GM21515 (cell line): Measurements from ENCODE around the gene WDR88.

ENCODE experiments used
- ATAC-seq: cut with Tn5 transposase; IDR thresholded peaks from one replicate; pipeline ENCODE4 v1.9.1; 2021; ENCODE audit not compliant: unreplicated experiment

Gene WDR88, protein sequence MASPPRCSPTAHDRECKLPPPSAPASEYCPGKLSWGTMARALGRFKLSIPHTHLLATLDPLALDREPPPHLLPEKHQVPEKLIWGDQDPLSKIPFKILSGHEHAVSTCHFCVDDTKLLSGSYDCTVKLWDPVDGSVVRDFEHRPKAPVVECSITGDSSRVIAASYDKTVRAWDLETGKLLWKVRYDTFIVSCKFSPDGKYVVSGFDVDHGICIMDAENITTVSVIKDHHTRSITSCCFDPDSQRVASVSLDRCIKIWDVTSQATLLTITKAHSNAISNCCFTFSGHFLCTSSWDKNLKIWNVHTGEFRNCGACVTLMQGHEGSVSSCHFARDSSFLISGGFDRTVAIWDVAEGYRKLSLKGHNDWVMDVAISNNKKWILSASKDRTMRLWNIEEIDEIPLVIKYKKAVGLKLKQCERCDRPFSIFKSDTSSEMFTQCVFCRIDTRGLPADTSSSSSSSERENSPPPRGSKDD

DNA sequence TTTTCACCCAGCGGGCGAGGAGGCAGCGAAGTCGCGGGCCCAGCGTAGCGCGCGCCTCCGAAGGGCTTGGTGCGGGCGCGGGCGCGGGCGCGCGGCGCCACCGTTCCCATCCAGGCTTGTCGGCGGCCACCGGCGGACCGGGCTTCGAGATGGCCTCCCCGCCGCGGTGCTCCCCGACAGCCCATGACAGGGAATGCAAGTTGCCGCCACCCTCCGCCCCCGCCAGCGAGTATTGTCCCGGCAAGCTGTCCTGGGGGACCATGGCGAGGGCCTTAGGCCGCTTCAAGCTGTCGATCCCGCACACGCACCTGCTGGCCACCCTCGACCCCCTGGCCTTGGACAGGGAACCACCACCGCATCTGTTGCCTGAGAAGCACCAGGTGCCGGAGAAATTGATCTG is at the start of gene WDR88:
Gene WDR88, plus strand, starts transcription at position 94 of the 400 bp plus-strand sequence. Its CDS starts 56 bp downstream, at position 150.
- ATAC-seq: no peak

DNA sequence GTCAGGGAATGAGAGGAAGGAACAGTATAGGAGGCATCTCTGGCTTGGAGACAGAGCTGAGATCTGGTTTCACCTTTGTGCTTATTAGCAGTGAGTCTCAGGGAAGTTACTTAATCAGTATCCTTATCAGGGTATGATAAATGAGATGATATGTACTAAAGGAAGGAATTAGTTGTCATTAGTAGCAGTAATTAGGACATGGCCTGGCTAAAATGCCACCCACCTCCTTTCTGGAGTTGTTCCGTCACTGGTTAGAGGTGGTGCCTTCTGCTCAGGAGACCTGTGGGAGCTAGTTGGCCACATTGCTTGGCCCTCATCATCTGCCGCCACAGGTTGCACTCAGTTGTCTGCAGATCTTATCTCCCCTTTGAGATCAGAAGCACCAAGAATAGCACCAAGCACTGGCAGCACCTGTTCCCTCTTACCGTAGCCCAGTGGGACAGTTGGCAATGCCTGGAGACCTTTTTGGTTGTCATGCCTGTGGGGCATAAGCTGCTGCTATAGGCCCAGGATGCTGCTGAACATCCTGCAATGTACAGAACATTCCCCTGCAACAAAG is 46.3 kb upstream of the WDR88 start:
- ATAC-seq: no peak

DNA sequence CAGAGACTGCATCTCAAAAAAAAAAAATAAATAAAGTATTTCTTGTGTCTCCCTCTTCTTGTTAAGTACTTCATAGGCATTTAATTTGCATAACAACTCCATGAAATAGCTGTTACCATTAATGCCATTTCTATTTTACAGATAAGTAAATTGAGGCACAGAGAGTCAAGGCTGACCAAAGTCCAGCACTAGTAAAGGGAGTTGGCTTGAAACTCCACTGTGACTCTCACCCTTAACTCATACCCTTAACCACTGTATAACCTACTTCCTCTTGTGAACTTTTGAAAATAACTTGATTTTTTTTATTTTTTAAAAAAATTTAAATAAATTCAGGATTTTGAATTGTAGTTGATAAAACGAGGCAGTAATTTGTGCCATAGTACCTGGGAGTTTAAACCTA is 45.0 kb upstream of the WDR88 start:
- no peak for ATAC-seq

DNA sequence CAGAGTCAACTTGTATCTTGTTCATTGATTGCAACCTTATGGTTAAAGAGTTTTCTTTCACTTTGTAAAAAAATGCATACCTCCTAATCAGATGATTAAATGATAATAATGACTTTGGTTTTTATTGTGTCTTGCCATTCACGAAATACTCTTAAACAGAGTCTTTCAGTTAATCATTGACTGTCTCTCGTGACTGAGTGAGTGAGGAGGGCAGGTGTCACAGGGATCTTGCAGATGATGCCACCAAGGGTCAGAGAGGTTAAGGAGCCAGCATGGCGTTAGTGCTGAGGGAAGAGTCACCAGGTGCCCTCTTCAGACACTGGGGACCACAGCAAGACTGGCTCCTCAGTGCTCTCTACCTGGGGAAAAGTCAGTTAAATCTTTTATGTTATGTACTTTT is 42.9 kb upstream of the WDR88 start:
- no peak for ATAC-seq

DNA sequence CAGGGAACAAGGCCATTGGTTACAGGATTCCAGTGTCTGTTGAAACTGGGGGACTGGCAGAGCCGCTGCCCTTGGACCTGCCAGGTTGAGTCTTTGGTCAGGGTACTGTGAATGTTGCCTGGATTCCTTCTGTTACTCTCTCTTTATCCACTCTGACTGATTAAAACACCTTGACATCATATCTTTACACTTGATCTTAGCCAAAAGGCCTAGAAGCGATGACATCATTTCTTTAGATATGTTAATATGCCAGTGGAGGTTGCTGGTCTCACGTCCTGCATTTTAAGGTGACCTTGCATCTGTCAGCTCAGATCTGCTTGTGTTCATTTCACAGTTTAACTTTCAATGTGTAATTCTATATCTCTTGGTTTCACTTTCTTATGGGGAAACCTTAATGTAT is 41.7 kb upstream of the WDR88 start:
- ATAC-seq: no peak

DNA sequence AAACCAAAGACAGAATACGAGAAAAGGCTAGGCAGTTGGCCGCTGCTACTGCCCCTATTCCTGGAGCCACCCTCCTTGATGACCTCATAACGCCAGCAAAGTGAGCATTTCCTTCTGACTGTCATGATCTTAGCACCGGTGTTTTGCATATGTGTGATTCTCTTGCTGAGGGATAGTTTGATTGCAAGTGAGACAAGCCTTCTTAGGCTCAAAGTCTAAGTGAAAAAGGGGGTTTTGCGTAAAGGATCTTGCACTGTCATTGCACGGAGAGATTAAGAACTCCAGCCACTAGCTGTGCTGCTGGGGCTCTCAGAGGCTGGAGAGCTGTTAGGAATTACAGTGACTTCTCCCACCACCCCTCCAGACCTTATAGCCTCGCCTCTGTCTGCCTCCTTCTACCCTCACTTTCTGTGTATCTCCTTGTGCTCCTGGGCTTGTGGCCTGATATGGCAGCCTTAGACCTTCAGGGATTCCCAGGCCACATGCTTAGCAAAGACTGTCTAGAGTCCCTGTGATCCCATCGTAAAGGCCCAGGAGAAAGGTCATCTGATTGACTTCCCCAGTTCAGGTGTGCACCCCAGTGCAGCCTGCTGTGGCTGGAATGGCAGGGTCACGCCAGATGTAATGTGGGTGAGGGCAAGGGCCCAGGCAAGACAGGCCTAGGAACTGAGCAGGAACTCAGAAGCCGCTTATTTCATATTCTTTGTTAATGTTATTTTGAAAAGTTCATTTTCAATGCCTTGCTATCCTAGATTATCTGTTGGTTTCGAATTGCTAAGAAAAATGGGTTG is 38.3 kb upstream of the WDR88 start:
- no peak for ATAC-seq

DNA sequence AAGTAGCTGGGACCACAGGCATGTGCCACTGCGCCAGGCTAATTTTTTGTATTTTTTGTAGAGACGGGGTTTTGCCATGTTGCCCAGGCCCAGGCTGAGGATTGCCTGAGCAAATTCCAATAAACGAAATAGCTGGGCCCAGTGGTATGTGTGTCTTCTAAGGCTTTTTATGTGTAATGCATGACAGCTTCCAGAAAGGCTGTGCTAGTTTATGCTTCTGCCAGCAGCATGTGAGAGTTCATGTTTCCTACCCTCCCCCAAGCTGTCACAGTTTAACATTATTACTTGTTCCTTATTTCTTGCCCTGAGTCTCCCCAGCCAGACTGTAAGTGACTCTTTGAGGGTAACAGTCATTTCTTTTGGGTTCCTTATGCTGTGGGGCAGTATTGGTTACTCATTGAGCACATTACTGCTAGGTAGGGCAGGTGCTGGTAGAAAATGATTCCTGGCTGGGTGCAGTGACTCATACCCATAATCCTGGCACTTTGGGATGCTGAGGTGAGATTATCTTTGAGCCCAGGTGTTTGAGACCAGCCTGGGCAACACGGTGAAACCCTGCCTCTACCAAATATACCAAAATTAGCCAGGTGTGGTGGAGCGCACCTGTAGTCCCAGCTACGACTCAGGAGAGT is 37.4 kb upstream of the WDR88 start:
- no peak for ATAC-seq

DNA sequence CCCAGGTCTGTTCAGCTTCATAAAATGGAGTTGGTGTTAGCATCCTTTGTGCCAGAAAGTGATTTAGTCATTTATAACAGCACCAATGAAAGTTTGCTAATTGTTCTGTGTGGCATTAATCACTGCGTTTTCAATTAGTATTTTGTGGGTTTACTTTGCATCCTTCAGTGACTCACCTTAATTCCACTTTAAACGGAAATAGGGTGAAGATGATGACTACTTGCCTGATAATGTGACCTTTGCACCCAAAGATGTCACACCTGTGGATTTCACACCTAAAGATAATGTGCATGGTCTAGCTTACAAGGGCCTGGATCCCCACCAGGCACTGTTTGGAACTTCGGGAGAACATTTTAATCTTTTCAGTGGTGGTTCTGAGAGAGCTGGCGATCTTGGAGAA is 35.9 kb upstream of the WDR88 start:
- ATAC-seq: no peak

DNA sequence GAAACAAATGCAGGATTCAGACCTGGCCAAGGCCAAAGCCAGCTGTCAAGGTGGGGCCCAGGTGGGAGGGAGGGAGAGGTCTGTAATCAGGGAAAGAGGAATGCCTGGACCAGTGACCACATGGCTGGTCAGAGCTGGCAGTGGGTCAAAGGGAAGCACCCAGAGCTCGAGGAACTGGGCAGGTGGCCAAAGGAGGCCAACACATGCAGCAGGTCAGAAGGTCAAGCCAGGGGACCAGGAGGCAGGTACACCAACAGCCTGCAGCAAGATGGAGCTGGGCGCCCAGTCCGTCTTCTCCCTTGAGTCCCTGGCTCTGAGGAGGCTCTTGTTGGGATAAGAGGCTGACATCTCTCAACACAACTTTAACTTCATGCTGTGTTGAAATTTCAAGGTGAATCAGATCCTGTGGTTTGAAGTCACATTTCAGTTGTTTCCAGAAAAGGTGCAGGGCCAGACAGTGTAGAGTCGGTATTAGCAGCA is 33.8 kb upstream of the WDR88 start:
- no peak for ATAC-seq

DNA sequence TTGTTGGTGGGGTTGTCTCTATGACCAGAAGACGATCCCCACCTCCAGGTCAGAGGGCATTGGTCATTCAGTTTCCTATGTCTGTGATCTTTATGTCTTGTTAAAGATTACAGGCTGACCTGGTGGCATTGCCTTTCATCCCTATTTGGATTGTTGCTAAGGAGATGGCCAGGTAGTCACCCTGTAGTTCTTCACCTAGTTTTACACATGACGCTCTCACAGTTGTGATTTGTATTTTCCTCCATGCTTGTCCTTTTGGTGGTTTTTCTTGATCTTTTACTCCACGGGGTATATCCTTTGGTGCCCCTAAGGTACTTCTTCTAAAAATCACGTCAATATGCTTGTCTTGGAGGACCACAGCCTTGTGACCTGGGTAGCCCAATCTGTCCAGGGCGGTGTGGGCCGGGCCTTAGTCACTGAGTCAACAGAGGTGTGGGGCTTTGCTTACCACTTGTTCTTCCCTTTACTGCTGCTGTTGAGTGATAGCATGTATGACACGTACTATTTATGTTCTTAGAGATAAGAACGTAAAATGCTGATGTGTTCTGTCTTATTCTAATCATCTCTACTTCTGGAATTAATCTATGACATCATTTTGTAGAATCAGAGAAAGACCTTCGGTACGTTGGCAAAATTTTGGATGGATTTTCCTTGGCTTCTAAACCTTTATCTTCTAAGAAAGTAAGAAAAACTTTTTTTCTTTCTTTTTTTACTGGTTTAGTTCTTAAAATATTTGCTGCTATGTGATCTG is 30.8 kb upstream of the WDR88 start:
- ATAC-seq: no peak

DNA sequence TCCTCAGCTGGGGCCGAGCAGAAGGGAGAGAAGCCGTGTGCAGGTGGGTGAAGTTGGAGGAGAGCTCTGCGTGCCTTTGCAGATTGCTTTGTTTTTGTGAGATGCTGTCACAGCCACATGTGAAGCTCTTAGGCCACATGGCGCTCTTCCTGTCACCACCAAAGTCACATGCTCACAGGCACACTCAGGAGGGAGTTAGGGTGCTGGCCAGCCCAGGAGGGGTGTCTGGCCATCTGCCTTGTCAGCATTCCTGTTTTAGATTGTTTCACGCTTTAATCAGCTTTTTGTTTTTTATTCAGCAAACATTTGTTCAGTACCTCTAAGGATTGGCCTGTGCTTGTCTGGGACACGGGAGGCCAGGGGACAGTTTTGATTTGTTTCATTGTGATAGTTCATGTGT is 29.0 kb upstream of the WDR88 start:
- no peak for ATAC-seq

DNA sequence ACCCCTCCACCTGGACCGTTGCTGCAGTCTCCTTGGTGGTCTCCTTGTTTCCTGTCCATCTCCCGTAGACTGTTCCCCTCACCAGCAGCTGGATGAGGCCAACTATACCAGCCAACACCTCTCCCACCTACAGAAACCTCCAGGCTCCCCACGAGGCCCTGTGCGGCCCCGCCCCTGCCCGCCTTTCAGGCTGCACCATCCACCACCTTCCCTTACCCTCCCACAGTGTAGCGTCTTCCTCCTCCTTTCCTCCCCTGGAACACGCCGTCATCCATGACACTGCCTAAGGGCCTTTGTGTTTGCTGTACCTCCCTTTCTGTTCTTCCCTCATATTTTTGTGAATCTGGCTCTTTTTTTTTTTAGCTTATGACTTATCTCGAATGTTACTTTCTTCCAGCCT is 23.8 kb upstream of the WDR88 start:
- no peak for ATAC-seq

DNA sequence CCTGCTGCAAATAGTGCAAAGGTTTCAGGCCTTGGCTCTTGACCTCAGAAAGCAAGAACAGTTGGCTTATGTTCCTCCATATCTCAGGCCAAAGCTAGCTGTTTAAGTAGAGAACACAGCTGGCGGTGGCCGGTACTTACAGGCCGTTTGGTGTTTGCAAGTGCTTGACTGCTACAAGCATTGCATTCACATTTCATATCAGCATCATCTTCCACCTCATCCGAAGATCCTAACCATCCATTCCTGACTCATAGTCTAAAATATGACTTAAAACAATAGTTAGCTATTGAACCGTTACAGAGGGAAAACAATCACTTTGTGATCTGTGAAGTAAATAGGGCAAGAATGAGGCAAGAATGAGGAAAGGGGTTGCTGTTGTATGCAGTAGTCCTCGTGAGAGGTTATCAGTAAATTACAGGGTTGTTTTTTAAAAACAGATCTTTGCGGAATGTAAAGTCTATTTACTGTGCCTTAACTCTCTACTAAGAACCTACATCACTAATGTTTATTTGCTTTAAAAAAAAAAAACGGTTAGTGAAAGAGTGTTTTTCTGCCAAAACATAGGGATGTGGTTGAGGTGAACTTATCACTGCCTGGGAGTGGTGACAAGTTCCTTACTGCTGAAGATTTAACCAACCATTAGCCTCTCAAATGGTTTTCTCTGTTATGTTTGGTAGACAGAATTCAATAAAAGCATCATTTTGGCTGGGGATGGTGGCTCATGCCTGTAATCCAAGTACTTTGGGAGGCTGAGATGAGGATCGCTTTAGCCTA is 21.6 kb upstream of the WDR88 start:
- no peak for ATAC-seq

DNA sequence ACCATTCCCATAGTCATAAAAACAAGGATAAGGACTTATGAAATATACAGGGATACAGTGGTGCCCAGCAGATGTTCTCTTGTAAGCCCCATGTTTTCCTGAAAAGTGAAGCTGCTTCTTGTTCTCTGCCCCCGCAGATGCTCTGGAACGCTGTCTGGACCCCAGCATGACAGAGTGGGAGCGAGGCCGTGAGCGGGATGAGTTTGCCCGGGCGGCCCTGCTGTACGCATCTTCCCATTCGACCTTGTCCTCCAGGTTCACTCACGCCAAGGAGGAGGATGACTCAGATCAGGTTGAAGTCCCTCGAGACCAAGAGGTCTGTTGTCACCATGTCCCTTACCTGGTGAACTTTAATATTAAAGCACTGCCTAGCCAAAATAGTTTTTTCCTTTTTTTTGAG is 20.3 kb upstream of the WDR88 start:
- no peak for ATAC-seq

DNA sequence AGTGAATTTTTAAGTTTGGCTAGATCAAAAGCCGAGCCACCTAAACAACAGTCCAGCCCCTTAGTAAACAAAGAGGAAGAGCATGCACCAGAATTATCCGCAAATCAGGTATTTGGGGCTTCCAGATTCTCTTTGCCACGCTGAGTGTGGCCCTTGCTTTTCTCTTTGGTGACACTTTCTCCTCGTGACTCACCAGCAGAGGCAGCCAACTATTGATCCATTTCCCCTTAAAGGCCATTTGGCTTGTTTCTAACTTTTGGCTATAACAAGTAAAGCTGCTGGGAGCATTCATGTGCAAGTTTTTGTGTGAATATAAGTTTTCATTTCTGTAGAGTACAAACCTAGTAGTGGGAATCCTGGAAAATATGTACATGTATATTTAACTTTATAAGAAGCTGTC is 17.6 kb upstream of the WDR88 start:
- no peak for ATAC-seq

DNA sequence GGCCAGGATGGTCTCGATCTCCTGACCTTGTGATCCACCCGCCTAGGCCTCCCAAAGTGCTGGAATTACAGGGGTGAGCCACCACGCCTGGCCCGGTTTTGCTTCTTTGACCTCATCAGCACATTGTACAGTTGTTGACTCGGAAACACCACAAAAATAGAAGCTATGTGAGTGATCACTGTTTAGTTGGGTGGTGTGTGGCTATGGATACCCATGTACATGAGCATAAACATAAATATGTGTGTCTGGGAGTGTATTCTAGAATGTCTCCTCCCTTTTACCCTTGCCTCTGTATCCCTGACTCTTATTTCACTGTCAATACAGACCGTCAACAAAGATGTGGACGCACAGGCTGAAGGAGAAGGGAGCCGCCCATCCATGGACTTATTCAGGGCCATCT is 14.4 kb upstream of the WDR88 start:
- no peak for ATAC-seq

DNA sequence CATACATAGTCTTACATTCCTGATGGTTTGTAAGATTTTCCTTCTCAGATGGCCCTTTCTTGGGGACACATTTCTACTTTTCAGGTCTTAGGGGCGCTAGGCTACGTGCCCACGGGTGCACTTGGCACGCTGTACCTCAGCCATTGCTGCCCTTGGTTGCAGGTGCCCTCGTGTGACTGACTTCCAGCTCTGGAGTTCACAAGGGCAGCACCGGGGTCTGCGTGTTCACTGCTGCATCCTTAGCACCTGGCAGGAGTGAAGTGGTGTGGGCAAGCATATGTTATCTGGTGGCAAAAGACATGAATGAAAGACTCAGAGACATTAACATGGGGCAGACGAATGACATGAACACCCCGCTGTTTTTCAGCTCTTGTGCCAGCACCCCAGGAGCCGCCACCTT is 13.3 kb upstream of the WDR88 start:
- no peak for ATAC-seq

DNA sequence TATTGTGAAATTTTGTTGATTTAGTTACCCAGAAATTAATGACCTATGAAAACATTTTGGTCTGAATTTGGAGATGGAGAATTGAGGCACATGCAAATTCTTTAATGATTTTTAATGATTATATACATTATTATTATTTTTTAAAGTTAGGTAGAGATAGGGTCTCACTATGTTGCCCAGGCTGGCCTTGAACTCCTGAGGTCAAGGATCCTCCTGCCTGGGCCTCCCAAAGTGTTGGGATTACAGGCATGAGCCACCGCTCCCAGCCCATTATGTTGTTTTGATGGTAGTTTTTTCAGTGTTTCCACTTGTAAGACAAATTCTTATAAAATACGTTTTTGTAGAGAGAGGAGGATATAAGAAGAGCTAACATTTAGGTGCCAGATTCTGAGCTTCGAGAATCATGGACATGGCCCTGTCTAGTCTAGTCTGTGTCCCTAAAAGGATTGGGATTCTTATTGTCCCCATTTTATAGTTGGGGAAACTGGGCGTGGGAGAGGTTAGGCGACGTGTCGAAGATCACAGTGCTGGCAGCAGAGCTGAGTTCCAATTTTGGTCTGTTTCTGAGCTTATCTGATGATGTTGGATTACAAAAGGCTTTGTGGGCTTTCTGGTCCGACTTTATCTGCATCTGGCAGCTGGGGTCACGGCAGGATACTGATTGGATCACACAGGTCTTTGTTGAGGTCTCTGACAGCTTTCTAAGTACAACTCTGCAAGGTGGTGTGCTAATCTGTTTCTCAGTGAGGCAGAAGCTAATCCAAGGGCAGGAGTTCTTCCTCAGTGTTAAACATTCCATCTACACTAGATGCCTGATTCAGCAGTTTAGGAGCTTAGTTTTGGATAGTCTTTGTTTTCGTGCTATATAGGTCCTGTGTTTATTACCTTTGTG is 7.5 kb upstream of the WDR88 start:
- no peak for ATAC-seq

DNA sequence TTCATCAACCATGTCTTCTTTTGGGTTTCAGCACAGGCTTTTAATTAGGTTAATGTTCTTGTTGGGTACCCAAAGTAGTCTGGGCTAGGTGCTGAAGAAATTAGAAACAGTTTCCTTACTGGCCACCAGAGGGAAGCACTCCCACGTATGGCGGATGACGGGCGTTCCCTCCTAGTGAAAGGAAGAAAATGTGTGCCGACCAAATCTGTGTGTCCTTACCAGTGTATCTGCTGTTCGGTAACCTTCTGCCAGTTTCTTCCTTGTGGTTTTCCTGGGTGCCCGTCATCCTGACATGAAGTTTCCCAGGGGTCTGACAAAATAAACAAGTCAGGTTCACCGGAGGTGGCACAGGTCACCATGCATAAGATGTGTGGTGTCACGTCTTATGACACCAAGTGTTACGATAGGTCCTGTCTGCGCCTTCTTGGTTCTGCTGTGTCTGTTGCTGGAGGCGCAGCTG is 6.0 kb upstream of the WDR88 start:
- no peak for ATAC-seq
